SK-N-SH (cell line): ENCODE measurements around the gene NFE2.
A peak's percentile ranks its signal among the peaks of the same experiment; 100 is the strongest.

Experiments used
- CTCF ChIP-seq: fragments of 200-600 bp; sonication (generic); IDR thresholded peaks from 2 replicates; pipeline ENCODE4 v1.6.1; 2017; ENCODE audit warnings: antibody characterized with exemption, mild to moderate bottlenecking, moderate library complexity
- EP300 ChIP-seq, 2 experiments: IDR thresholded peaks; 2 replicates each; pipeline versions ENCODE4 v1.4.0 to v1.6.1; 2012; ENCODE audit warnings: borderline replicate concordance in 1 of 2, low read depth in 1 of 2, low read length in 1 of 2
- EZH2phosphoT487 ChIP-seq: fragments of 200-600 bp; sonication (generic); IDR thresholded peaks from 2 replicates; pipeline ENCODE4 v1.6.1; 2017; ENCODE audit warnings: low read depth, mixed run types, mild to moderate bottlenecking, antibody characterized with exemption, moderate library complexity, borderline replicate concordance
- JUND ChIP-seq: IDR thresholded peaks from 2 replicates; pipeline ENCODE4 v1.4.0; 2012
- MAX ChIP-seq: IDR thresholded peaks from 2 replicates; pipeline ENCODE4 v1.4.0; 2012; ENCODE audit warnings: low read depth
- MEF2A ChIP-seq: IDR thresholded peaks from 2 replicates; pipeline ENCODE4 v1.4.0; 2012; ENCODE audit warnings: low read depth, borderline replicate concordance
- POLR2AphosphoS5 ChIP-seq: IDR thresholded peaks from 2 replicates; pipeline ENCODE4 v1.6.1; 2012; ENCODE audit warnings: low read depth, low read length
- RAD21 ChIP-seq: IDR thresholded peaks from 2 replicates; pipeline ENCODE4 v1.6.1; 2012; ENCODE audit warnings: mild to moderate bottlenecking, low read length
- REST ChIP-seq: IDR thresholded peaks from 2 replicates; pipeline ENCODE4 v1.6.1; 2012; ENCODE audit warnings: mild to moderate bottlenecking, low read depth, low read length, moderate library complexity
- SIN3A ChIP-seq: IDR thresholded peaks from 2 replicates; pipeline ENCODE4 v1.6.1; 2012; ENCODE audit warnings: low read depth, mild to moderate bottlenecking, low read length, moderate library complexity, borderline replicate concordance
- TEAD4 ChIP-seq: IDR thresholded peaks from 2 replicates; pipeline ENCODE4 v1.4.0; 2012; ENCODE audit warnings: mild to moderate bottlenecking, borderline replicate concordance; ENCODE audit not compliant: insufficient read depth
- USF2 ChIP-seq: fragments of 150-350 bp; IDR thresholded peaks from 2 replicates; pipeline ENCODE4 v1.6.1; 2017; ENCODE audit warnings: antibody characterized with exemption, low read length, low read depth, borderline replicate concordance
- YY1 ChIP-seq: IDR thresholded peaks from 2 replicates; pipeline ENCODE4 v1.4.0; 2012; ENCODE audit warnings: low read depth, mild to moderate bottlenecking

- TF ChIP-seq EP300 (IDR thresholded peaks at IDR 0.05; ENCODE audit: borderline replicate concordance in 1 of 2, low read depth in 1 of 2, low read length in 1 of 2) (peak in 1 of 2 experiments; percentile 40; a peak in 1 of 4 replicates), CTCF (no peak), MAX (no peak; the same call in 1 of the 2 replicates), SIN3A (peak; percentile 41; the same call in 1 of the 2 replicates), JUND (0 out of 2 replicates have a peak, but pooled peaks have one; percentile 11), TEAD4 (no peak), REST (no peak), RAD21 (no peak), MEF2A (no peak), YY1 (no peak), POLR2AphosphoS5 (no peak), EZH2phosphoT487 (no peak), USF2 (no peak)
Observed at GRCh38 chr12:54277823-54278276, 23.0 kb downstream of the NFE2 start.
